ENCODE measurements around the gene OTP.

The OTP gene

GRCh38 chr5:77640589-77641396 is 2.3 kb upstream of the OTP start:
- no peak for DNase-seq (ENCODE audit: low read depth in 2 of 2)

- no peak for DNase-seq (ENCODE audit: low read depth in 2 of 2)
These were observed 504 bp upstream of the OTP start for GRCh38 chr5:77638763-77639671.

- DNase-seq (ENCODE audit: low read depth in 2 of 2), result no peak
These were observed 1.1 kb downstream of the OTP start for GRCh38 chr5:77637170-77637997.

- DNase-seq (ENCODE audit: low read depth in 2 of 2), result no peak
These were observed 1.8 kb downstream of the OTP start for GRCh38 chr5:77636641-77637169.

- DNase-seq (ENCODE audit: low read depth in 2 of 2), result no peak
These were observed 2.4 kb downstream of the OTP start for GRCh38 chr5:77635917-77636640.

- DNase-seq (ENCODE audit: low read depth in 2 of 2), result no peak
These were observed 3.2 kb downstream of the OTP start for GRCh38 chr5:77635067-77635916.

GRCh38 chr5:77633709-77634108 is 4.8 kb downstream of the OTP start:
- DNase-seq (ENCODE audit: low read depth in 2 of 2), result no peak

- DNase-seq (ENCODE audit: low read depth in 2 of 2), result no peak
These were observed 5.3 kb downstream of the OTP start for GRCh38 chr5:77633207-77633675.

- DNase-seq (ENCODE audit: low read depth in 2 of 2), result no peak
These were observed 5.8 kb downstream of the OTP start for GRCh38 chr5:77632526-77633206.

- no peak for DNase-seq (ENCODE audit: low read depth in 2 of 2)
These were observed 8.3 kb downstream of the OTP start for GRCh38 chr5:77630114-77630680.

GRCh38 chr5:77629509-77630113 is 8.9 kb downstream of the OTP start:
- no peak for DNase-seq (ENCODE audit: low read depth in 2 of 2)

GRCh38 chr5:77628840-77629508 is 9.5 kb downstream of the OTP start:
- no peak for DNase-seq (ENCODE audit: low read depth in 2 of 2)

GRCh38 chr5:77627869-77628674 is 10.4 kb downstream of the OTP start:
- no peak for DNase-seq (ENCODE audit: low read depth in 2 of 2)

GRCh38 chr5:77623203-77623740 is 15.2 kb downstream of the OTP start:
- no peak for DNase-seq (ENCODE audit: low read depth in 2 of 2)

- DNase-seq (ENCODE audit: low read depth in 2 of 2), result no peak
These were observed 17.1 kb downstream of the OTP start for GRCh38 chr5:77621440-77621839.

GRCh38 chr5:77620405-77620804 is 18.1 kb downstream of the OTP start:
- DNase-seq (ENCODE audit: low read depth in 2 of 2), result no peak

GRCh38 chr5:77616920-77617319 is 21.6 kb downstream of the OTP start:
- no peak for DNase-seq (ENCODE audit: low read depth in 2 of 2)
